ENCODE data around the gene OTUD3. TPM values are rescaled to one million over a fixed set of nuclear protein-coding genes. Genes with fewer than 3 reads are reported as not detected.

Gene OTUD3
- total RNA-seq, 1 experiment from 2014 or later: 15.1 TPM

DNA sequence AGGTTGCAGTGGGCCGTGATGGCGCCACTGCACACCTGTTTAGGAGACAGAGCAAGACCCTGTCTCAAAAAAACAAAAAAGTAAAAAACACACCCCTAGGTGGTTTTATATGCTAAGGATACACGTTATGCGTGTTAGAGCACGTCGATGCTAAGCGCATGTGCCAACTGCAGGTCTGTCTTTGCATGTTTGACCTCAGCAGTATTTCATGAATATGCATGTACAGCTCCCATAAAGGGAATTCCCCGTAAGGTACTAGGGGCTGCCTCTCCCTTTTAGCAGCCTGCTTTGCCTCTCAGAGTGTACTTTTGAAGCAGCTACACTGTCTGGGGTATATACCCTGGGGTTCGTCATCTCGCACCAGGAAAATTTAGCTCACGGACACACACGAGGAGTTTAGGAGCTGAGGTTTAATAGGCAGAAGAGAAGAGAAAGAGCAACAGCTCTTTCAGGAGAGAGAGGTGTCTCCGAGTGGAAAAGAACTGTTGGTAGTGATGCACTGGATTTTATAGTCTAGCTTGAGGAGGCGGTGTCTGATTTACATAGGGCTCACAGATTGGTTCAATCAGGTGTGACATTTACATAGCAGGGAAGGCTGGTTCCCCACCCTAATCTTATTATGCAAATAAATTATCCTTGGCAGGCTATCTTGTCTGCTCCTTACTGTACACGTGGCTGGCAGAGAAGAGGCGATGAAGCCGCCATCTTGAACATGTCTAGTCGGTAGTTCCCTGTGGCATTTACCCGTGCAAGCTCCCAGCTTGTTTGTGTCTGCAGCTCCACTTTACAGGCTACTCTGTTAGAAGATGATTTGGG, 4.2 kb upstream of the OTUD3 start:
- Mint-ChIP-seq H3K36me3 (ENCODE audit: insufficient read depth, unreplicated experiment) (no peaks in the 10 kb centered on the region), H3K9me3 (ENCODE audit: unreplicated experiment) (no peaks in the 10 kb centered on the region), H3K27me3 (ENCODE audit: insufficient read depth, unreplicated experiment) (no peaks in the 10 kb centered on the region), H3K4me3 (ENCODE audit: unreplicated experiment) (no peak overlapping the region), H3K4me1 (ENCODE audit: low read depth, unreplicated experiment) (peaks cover 12% of the 10 kb centered on the region), H3K27ac (ENCODE audit: unreplicated experiment) (no peak overlapping the region)
- Histone ChIP-seq H3K9me3 (no peaks in the 10 kb centered on the region), H3K4me3 (ENCODE audit: low read depth, low read length) (no peak overlapping the region), H3K4me1 (no peaks in the 10 kb centered on the region), H3K36me3 (ENCODE audit: control insufficient read depth, insufficient read depth, low read length) (no peaks in the 10 kb centered on the region), H3K27me3 (replicated peaks; ENCODE audit: control insufficient read depth, insufficient read depth, low read length) (no peaks in the 10 kb centered on the region)
- TF ChIP-seq, protein P1, sequence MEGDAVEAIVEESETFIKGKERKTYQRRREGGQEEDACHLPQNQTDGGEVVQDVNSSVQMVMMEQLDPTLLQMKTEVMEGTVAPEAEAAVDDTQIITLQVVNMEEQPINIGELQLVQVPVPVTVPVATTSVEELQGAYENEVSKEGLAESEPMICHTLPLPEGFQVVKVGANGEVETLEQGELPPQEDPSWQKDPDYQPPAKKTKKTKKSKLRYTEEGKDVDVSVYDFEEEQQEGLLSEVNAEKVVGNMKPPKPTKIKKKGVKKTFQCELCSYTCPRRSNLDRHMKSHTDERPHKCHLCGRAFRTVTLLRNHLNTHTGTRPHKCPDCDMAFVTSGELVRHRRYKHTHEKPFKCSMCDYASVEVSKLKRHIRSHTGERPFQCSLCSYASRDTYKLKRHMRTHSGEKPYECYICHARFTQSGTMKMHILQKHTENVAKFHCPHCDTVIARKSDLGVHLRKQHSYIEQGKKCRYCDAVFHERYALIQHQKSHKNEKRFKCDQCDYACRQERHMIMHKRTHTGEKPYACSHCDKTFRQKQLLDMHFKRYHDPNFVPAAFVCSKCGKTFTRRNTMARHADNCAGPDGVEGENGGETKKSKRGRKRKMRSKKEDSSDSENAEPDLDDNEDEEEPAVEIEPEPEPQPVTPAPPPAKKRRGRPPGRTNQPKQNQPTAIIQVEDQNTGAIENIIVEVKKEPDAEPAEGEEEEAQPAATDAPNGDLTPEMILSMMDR (IDR thresholded peaks at IDR 0.05; ENCODE audit: insufficient read depth in 1 of 2, low read depth in 1 of 2, low read length in 1 of 2, severe bottlenecking in 1 of 2, unreplicated experiment in 1 of 2): no peak
- ChIA-PET POLR2A (no interaction called here), CTCF (interaction anchor here (0.6 kb wide), 1 partner anchor 217 kb away, joined by 3 read pairs; no protein-coding TSS in a partner anchor)
- no TSS peak for BruUV-seq (replicated peaks)
- intact Hi-C loops (cut with micrococcal nuclease; ENCODE audit: unreplicated experiment): no loop called here
- peak; percentile 10 to 38 for DNase-seq

DNA sequence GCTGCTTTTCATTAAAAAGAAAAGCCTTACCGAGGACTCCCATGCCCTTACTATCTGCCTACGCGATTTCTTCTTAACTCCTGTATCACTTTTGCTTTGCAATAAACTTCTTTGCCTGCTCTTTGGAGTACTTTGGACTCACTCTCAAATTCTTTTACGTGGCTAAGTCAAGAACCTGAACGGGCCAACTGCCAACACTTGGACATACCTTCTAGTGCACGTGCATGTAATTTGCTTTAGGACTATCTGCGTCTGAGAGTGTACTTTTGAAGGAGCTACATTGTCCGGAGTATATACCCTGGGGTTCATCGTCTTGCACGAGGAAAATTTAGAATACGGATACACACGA, 3.6 kb upstream of the OTUD3 start:
- Histone ChIP-seq H3K9me3 (no peaks in the 10 kb centered on the region), H3K4me3 (ENCODE audit: low read depth, low read length) (no peak overlapping the region), H3K4me1 (0 out of 2 replicates have a peak, but pooled peaks cover 1% of the 10 kb centered on the region), H3K36me3 (ENCODE audit: control insufficient read depth, insufficient read depth, low read length) (no peaks in the 10 kb centered on the region), H3K27me3 (replicated peaks; ENCODE audit: control insufficient read depth, insufficient read depth, low read length) (no peaks in the 10 kb centered on the region)
- CTCF ChIA-PET: interaction anchor here (0.6 kb wide), 1 partner anchor 217 kb away, joined by 3 read pairs; no protein-coding TSS in a partner anchor
- peaks cover 12% of the 10 kb centered on the region for H3K4me1 Mint-ChIP-seq (ENCODE audit: low read depth, unreplicated experiment)
- H3K27ac Mint-ChIP-seq (ENCODE audit: unreplicated experiment): no peak overlapping the region
- POLR2A ChIA-PET: no interaction called here
- TF ChIP-seq, protein P1 (IDR thresholded peaks at IDR 0.05; ENCODE audit: insufficient read depth in 1 of 2, low read depth in 1 of 2, low read length in 1 of 2, severe bottlenecking in 1 of 2, unreplicated experiment in 1 of 2): no peak
- intact Hi-C loops (cut with micrococcal nuclease; ENCODE audit: unreplicated experiment): no loop called here
- no peaks in the 10 kb centered on the region for H3K9me3 Mint-ChIP-seq (ENCODE audit: unreplicated experiment)
- BruUV-seq (replicated peaks): no TSS peak
- H3K4me3 Mint-ChIP-seq (ENCODE audit: unreplicated experiment): no peak overlapping the region
- DNase-seq: no peak
- no peaks in the 10 kb centered on the region for H3K36me3 Mint-ChIP-seq (ENCODE audit: insufficient read depth, unreplicated experiment)
- no peaks in the 10 kb centered on the region for H3K27me3 Mint-ChIP-seq (ENCODE audit: insufficient read depth, unreplicated experiment)

DNA sequence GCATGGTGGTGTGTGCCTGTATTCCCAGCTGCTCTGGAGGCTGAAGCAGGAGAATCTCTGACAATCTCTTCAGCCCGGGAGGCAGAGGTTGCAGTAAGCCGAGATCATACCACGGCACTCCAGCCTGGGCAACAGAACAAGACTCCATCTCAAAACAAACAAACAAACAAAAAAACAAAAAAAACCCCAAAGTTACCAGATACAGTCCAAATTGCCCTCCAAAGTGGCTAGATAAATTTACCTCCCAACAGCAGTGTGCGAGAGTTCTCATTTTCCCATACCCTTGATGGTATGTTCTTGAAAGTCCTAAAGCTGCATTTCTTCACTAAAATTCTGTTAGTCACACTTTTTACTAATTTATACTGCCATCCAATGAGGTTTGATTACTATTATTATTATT, 3.0 kb upstream of the OTUD3 start:
- H3K9me3 ChIP-seq: no peaks in the 10 kb centered on the region
- no TSS peak for BruUV-seq (replicated peaks)
- H3K9me3 Mint-ChIP-seq (ENCODE audit: unreplicated experiment): no peaks in the 10 kb centered on the region
- H3K4me1 Mint-ChIP-seq (ENCODE audit: low read depth, unreplicated experiment): peaks cover 12% of the 10 kb centered on the region
- no peak overlapping the region for H3K27ac Mint-ChIP-seq (ENCODE audit: unreplicated experiment)
- intact Hi-C loops (cut with micrococcal nuclease; ENCODE audit: unreplicated experiment): no loop called here
- no peak overlapping the region for H3K4me3 ChIP-seq (ENCODE audit: low read depth, low read length)
- TF ChIP-seq, protein P1 (IDR thresholded peaks at IDR 0.05; ENCODE audit: insufficient read depth in 1 of 2, low read depth in 1 of 2, low read length in 1 of 2, severe bottlenecking in 1 of 2, unreplicated experiment in 1 of 2): no peak
- no peaks in the 10 kb centered on the region for H3K36me3 Mint-ChIP-seq (ENCODE audit: insufficient read depth, unreplicated experiment)
- no peaks in the 10 kb centered on the region for H3K27me3 Mint-ChIP-seq (ENCODE audit: insufficient read depth, unreplicated experiment)
- no peaks in the 10 kb centered on the region for H3K36me3 ChIP-seq (ENCODE audit: control insufficient read depth, insufficient read depth, low read length)
- H3K27me3 ChIP-seq (replicated peaks; ENCODE audit: control insufficient read depth, insufficient read depth, low read length): no peaks in the 10 kb centered on the region
- CTCF ChIA-PET: interaction anchor here (0.6 kb wide), 1 partner anchor 854 kb away, joined by 4 read pairs; no protein-coding TSS in a partner anchor
- no peak for DNase-seq
- H3K4me1 ChIP-seq: 0 out of 2 replicates have a peak, but pooled peaks cover 5% of the 10 kb centered on the region
- no peak overlapping the region for H3K4me3 Mint-ChIP-seq (ENCODE audit: unreplicated experiment)
- POLR2A ChIA-PET: no interaction called here

Measured in Caco-2 (cell line).